ENCODE data around the gene ARG2.
"Not testable (repeated sequence)": the region's sequence is repeated elsewhere in the genome, so short reads cannot be mapped to it uniquely, and the experiment has no call there.

Gene ARG2

DNA sequence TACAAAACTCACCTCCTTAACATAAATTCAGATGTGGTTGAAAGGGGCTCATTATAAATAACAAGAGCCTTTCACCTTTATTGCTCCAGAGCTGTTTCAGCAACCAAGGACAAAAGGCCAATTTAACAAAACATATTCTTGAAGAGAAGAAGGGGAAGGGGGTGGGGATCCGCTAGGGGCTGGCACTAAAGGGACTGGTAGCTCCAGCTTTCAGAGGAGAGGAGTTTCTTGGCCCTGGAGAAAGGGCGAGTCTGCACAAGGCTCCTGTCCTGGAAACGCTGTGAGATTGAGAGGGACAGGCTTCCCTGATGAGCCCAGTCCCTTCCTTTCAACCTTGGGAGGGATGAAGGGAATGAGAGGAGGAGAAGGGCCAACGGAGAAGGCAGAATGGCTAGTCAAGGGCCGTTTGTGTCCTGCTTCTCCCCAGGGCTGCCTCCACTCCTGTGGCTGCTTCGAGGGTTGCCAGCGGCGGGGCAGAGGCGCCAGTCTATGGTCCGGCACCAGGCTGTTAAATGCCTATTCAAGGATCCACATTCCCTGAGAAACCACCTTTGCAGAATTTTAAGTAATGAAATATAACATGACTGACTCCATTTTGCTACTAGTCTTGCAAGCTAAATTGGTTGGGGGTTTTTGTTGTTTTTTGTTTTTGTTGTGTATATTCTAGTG, 9.9 kb upstream of the ARG2 start:
- no peak overlapping the region for H3K27ac ChIP-seq
- TF ChIP-seq, protein P1, sequence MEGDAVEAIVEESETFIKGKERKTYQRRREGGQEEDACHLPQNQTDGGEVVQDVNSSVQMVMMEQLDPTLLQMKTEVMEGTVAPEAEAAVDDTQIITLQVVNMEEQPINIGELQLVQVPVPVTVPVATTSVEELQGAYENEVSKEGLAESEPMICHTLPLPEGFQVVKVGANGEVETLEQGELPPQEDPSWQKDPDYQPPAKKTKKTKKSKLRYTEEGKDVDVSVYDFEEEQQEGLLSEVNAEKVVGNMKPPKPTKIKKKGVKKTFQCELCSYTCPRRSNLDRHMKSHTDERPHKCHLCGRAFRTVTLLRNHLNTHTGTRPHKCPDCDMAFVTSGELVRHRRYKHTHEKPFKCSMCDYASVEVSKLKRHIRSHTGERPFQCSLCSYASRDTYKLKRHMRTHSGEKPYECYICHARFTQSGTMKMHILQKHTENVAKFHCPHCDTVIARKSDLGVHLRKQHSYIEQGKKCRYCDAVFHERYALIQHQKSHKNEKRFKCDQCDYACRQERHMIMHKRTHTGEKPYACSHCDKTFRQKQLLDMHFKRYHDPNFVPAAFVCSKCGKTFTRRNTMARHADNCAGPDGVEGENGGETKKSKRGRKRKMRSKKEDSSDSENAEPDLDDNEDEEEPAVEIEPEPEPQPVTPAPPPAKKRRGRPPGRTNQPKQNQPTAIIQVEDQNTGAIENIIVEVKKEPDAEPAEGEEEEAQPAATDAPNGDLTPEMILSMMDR (conservative IDR thresholded peaks at IDR 0.05) = no peak
- no peak for TF ChIP-seq ZFX (IDR thresholded peaks at IDR 0.05)

- TF ChIP-seq ZFX (IDR thresholded peaks at IDR 0.05) = no peak
- TF ChIP-seq, protein P1 (conservative IDR thresholded peaks at IDR 0.05) = no peak
- no peak overlapping the region for H3K27ac ChIP-seq
Measured at GRCh38 chr14:67610491-67610890, 9.2 kb upstream of the ARG2 start.

DNA sequence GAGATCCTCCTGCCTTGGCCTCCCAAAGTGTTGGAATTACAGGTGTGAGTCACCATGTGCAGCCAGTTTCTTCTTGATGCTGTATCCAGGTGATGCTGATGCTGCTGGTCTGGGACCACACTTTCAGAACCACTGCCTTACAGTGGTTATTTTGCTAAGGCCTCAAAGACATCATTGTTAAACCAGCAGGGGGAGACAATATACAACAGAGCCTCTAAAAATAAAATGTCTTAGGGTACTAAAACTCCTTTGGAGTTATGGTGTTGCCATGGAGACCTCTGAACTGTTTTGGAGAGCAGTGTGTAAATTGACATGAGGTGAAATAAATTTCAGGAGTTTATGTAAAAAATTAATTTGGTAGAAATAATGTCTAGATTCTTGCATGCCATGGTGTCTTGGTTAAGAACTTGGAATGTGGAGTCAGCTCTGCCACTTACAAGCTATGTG, 1.1 kb upstream of the ARG2 start:
- no peak overlapping the region for H3K27ac ChIP-seq
- TF ChIP-seq, protein P1 (conservative IDR thresholded peaks at IDR 0.05) = peak; percentile 77
- no peak for TF ChIP-seq ZFX (IDR thresholded peaks at IDR 0.05)

- H3K27ac ChIP-seq = peak overlapping the region; percentile 41
- no peak for TF ChIP-seq ZFX (IDR thresholded peaks at IDR 0.05)
- TF ChIP-seq, protein P1 (conservative IDR thresholded peaks at IDR 0.05) = no peak
Measured at GRCh38 chr14:67620217-67620785, 581 bp downstream of the ARG2 start.

DNA sequence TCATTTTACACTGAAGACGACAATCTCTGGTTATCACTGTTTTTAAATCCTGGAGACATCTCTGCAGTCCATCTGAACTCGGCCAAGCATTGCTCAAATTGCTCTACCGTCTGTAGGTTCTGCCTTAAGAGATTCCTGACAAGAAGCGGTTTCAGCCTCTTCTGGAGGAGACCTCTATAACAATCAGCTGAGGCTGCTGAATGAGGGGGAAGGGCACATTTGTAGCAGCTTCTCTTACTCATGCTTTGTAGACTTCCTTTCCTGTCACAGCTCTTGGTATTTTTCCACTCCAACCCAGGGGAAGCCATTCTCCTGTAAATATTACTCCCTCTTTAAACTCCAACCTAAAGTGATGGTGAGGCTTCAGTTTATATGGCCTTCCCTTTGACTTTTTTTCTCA, 3.0 kb downstream of the ARG2 start:
- TF ChIP-seq, protein P1 (conservative IDR thresholded peaks at IDR 0.05) = no peak
- TF ChIP-seq ZFX (IDR thresholded peaks at IDR 0.05) = no peak
- H3K27ac ChIP-seq = no peak overlapping the region

- H3K27ac ChIP-seq = no peak overlapping the region
- TF ChIP-seq, protein P1 (conservative IDR thresholded peaks at IDR 0.05) = no peak
- TF ChIP-seq ZFX (IDR thresholded peaks at IDR 0.05) = no peak
Measured at GRCh38 chr14:67623114-67623513, 3.4 kb downstream of the ARG2 start.

DNA sequence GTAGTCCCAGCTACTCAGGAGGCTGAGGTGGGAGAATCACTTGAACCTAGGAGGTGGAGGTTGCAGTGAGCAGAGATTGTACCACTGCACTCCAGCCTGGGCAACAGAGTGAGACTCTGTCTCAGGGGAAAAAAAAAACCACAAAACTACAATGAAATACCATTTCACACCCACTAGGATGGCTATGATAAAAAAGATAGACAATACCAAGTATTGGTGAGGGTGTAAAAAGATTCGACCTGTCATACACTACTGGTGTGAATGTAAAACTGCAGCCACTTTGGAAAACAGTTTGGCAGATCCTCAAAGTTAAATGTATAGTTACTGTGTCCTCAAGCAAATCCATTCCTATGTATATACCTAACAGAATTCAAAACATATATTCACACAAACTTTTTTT, 6.4 kb downstream of the ARG2 start:
- not testable (repeated sequence) for H3K27ac ChIP-seq

DNA sequence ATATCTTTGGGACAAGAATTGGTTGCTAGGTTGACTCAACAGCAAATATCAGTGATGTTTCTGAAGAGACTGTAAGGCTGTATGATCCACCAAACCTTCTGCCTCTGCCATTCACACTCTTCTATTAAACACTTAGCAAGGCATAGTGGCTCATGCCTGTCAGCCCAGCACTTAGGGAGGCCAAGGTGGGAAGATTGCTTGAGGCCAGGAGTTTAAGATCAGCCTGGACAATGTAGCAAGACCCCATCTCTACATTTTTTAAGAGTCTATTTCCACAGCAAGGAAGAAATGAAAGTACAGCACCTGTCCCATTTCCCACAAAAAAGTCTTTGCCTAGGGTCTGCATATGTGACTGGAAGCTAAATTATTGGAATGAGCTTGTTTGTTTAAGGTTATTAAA, 7.8 kb downstream of the ARG2 start:
- no peak overlapping the region for H3K27ac ChIP-seq
- TF ChIP-seq, protein P1 (conservative IDR thresholded peaks at IDR 0.05) = no peak
- TF ChIP-seq ZFX (IDR thresholded peaks at IDR 0.05) = no peak
